ENCODE measurements around the gene CHD1. TPM values are rescaled to one million over a fixed set of nuclear protein-coding genes. Genes with fewer than 3 reads are reported as not detected.

CHD1 gene
- total and polyA plus RNA-seq, 9 of the 15 experiments (the other 6 are each of a cell fraction or from before 2014, with no cell fraction given), result 27.3 to 133 (median 58.7) TPM

- TF ChIP-seq, protein P1, sequence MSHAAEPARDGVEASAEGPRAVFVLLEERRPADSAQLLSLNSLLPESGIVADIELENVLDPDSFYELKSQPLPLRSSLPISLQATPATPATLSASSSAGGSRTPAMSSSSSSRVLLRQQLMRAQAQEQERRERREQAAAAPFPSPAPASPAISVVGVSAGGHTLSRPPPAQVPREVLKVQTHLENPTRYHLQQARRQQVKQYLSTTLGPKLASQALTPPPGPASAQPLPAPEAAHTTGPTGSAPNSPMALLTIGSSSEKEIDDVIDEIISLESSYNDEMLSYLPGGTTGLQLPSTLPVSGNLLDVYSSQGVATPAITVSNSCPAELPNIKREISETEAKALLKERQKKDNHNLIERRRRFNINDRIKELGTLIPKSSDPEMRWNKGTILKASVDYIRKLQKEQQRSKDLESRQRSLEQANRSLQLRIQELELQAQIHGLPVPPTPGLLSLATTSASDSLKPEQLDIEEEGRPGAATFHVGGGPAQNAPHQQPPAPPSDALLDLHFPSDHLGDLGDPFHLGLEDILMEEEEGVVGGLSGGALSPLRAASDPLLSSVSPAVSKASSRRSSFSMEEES (CRISPR knock-in tag; IDR thresholded peaks at IDR 0.05), result no peak
- peak in 1 of 2 experiments; percentile 64; a peak in 2 of 3 replicates for TF ChIP-seq CBX3 (IDR thresholded peaks at IDR 0.05; ENCODE audit: borderline replicate concordance in 1 of 2, low read length in 2 of 2)
- no peak for TF ChIP-seq EHMT2 (IDR thresholded peaks at IDR 0.05)
These were observed 85.3 kb downstream of the CHD1 start (continued) for GRCh38 chr5:98843481-98843880.

DNA sequence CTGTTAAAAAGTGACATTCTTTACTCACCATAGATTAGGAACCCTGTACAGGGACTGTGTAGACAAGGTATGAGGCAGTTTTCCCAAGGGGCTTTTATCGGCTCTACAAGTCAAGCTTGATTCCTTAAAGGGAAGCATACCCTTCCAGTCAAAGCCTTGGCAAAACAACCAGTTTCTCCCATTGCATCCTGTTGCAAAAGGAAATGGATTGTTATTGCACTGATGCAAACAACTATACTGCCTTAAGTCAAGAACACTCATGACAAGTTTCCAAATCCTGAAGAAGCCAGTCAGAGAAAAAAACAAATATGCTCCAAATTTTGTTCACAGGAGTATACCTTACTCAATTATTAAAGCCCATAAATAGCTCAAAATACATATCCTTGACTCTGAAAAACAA, 87.9 kb downstream of the CHD1 start:
- H3K4me3 ChIP-seq, result no peak overlapping the region
- H3K9ac ChIP-seq (ENCODE audit: insufficient read depth in 1 of 2, low read depth in 2 of 2, low read length in 2 of 2), result no peak overlapping the region
- no peaks in the 10 kb centered on the region for H3K36me3 ChIP-seq (ENCODE audit: control insufficient read depth, insufficient read depth, low read length)
- H3K9me1 ChIP-seq (ENCODE audit: control insufficient read depth, insufficient read depth, low read length), result no peaks in the 10 kb centered on the region
- ATAC-seq (no peak), FAIRE-seq (no peak), DNase-seq (ENCODE audit: extremely low read depth in 1 of 4, low spot score in 3 of 4) (no peak)
- H4K20me1 ChIP-seq (replicated peaks; ENCODE audit: control insufficient read depth, insufficient read depth, low read length), result no peaks in the 10 kb centered on the region
- intact Hi-C loops (cut with micrococcal nuclease) (no loop called here), in situ Hi-C loops (cut with MboI) (no loop called here)
- H3K9me3 ChIP-seq (replicated peaks; ENCODE audit: control insufficient read depth, insufficient read depth, low read depth, low read length), result 0 out of 2 replicates have a peak, but pooled peaks cover 4% of the 10 kb centered on the region
- H3K27ac ChIP-seq (ENCODE audit: extremely low read depth, low read depth, low read length), result no peak overlapping the region
- ChIA-PET POLR2A (no interaction called here), CTCF (ENCODE audit: low intra/inter-chr PET ratio) (no interaction called here)
- no peak for TF ChIP-seq NUFIP1 (IDR thresholded peaks at IDR 0.05; ENCODE audit: partially characterized antibody)
- TF ChIP-seq HNRNPK (IDR thresholded peaks at IDR 0.05; ENCODE audit: low read depth, low read length, poor library complexity, severe bottlenecking), result no peak
- no peak for TF ChIP-seq ZKSCAN1 (IDR thresholded peaks at IDR 0.05; ENCODE audit: low read depth, low read length)
- no peak for TF ChIP-seq ILK (tag; IDR thresholded peaks at IDR 0.05; ENCODE audit: borderline replicate concordance, low read depth)
- TF ChIP-seq RFX1 (IDR thresholded peaks at IDR 0.05), result no peak
- no peak for TF ChIP-seq ZZZ3 (IDR thresholded peaks at IDR 0.05)
- no peak for TF ChIP-seq PML (IDR thresholded peaks at IDR 0.05; ENCODE audit: low read length)
- TF ChIP-seq, protein P2, sequence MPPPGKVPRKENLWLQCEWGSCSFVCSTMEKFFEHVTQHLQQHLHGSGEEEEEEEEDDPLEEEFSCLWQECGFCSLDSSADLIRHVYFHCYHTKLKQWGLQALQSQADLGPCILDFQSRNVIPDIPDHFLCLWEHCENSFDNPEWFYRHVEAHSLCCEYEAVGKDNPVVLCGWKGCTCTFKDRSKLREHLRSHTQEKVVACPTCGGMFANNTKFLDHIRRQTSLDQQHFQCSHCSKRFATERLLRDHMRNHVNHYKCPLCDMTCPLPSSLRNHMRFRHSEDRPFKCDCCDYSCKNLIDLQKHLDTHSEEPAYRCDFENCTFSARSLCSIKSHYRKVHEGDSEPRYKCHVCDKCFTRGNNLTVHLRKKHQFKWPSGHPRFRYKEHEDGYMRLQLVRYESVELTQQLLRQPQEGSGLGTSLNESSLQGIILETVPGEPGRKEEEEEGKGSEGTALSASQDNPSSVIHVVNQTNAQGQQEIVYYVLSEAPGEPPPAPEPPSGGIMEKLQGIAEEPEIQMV (tag; conservative IDR thresholded peaks at IDR 0.05; ENCODE audit: low read depth), result no peak
- H2AFZ ChIP-seq (ENCODE audit: low read depth, low read length), result no peak overlapping the region
- H3K4me1 ChIP-seq (replicated peaks in 1 of 2; ENCODE audit: control insufficient read depth in 2 of 2, insufficient read depth in 2 of 2, low read length in 2 of 2), result peaks cover 0 to 3% of the 10 kb centered on the region in 2 experiments; a peak in 1 of 5 replicates
- H3K4me2 ChIP-seq (ENCODE audit: insufficient read depth, low read length), result no peak overlapping the region
- H3K79me2 ChIP-seq (ENCODE audit: control insufficient read depth, insufficient read depth, low read length), result no peaks in the 10 kb centered on the region
- no peaks in the 10 kb centered on the region for H3K27me3 ChIP-seq (ENCODE audit: control insufficient read depth in 2 of 2, insufficient read depth in 2 of 2, low read length in 2 of 2)
- WGBS (ENCODE audit: insufficient coverage, low coverage, missing lambda C conversion rate), result 0% methylated on average over 1 of the region's 1 CpG
- BruUV-seq (replicated peaks), result no TSS peak
